Fibroblast of lung (primary cell): ENCODE results near the gene FAH. TPM values are rescaled to one million over a fixed set of nuclear protein-coding genes. Genes with fewer than 3 reads are reported as not detected.

ENCODE experiments used
- DNase-seq, 2 donors: peaks; one replicate each; pipeline versions ENCODE4 v3.0.0 to v3.0.0-alpha.2; 2010; ENCODE audit warnings: low read depth in 2 of 2
- H2AFZ ChIP-seq: 2 replicates; pipeline ENCODE4 v1.5.1; 2012; ENCODE audit warnings: low read length, control low read depth, inconsistent platforms
- H3K27ac ChIP-seq: 2 replicates; pipeline ENCODE4 v1.5.1; 2011; ENCODE audit warnings: low read length, control low read depth; ENCODE audit not compliant: insufficient read depth
- H3K27me3 ChIP-seq: 2 replicates; pipeline ENCODE4 v1.5.1; 2011; ENCODE audit warnings: mild to moderate bottlenecking, low read length; ENCODE audit not compliant: control insufficient read depth, insufficient read depth
- H3K36me3 ChIP-seq: 2 replicates; pipeline ENCODE4 v1.5.1; 2011; ENCODE audit warnings: low read length; ENCODE audit not compliant: control insufficient read depth, insufficient read depth
- H3K4me1 ChIP-seq: 2 replicates; pipeline ENCODE4 v1.5.1; 2011; ENCODE audit warnings: low read length; ENCODE audit not compliant: control insufficient read depth, insufficient read depth; ENCODE audit errors: extremely low read depth
- H3K4me2 ChIP-seq: 2 replicates; pipeline ENCODE4 v1.5.1; 2011; ENCODE audit warnings: low read length, control low read depth; ENCODE audit not compliant: insufficient read depth; ENCODE audit errors: extremely low read depth
- H3K4me3 ChIP-seq, 4 experiments: fragments of 200-600 bp in 1 of 4; sonication (generic) in 1 of 4; replicated peaks in 1 of 4; 2 replicates each; pipeline ENCODE4 v1.5.1; 2011 to 2016; ENCODE audit warnings: low read length in 4 of 4, low read depth in 3 of 4, mild to moderate bottlenecking in 3 of 4, control low read depth in 2 of 4, inconsistent platforms in 1 of 4, mixed read lengths in 1 of 4; ENCODE audit not compliant: insufficient read depth in 1 of 4; ENCODE audit errors: control extremely low read depth in 1 of 4
- H3K79me2 ChIP-seq: 2 replicates; pipeline ENCODE4 v1.5.1; 2012; ENCODE audit warnings: mild to moderate bottlenecking, low read length, inconsistent platforms; ENCODE audit not compliant: control insufficient read depth, insufficient read depth
- H3K9ac ChIP-seq: 2 replicates; pipeline ENCODE4 v1.5.1; 2011; ENCODE audit warnings: mild to moderate bottlenecking, low read length, control low read depth; ENCODE audit not compliant: insufficient read depth
- H3K9me3 ChIP-seq: 2 replicates; pipeline ENCODE4 v1.5.1; 2012; ENCODE audit warnings: low read depth, low read length; ENCODE audit not compliant: control insufficient read depth, insufficient read depth
- H4K20me1 ChIP-seq: 2 replicates; pipeline ENCODE4 v1.5.1; 2011; ENCODE audit warnings: low read length; ENCODE audit not compliant: control insufficient read depth, insufficient read depth; ENCODE audit errors: extremely low read depth
- CTCF ChIP-seq, 2 donors: IDR thresholded peaks in 1 of 2; conservative IDR thresholded peaks in 1 of 2; 1 replicate in 1 of 2; 2 replicates in 1 of 2; pipeline ENCODE4 v1.5.1; 2011 to 2012; ENCODE audit warnings: low read length in 2 of 2, control low read depth in 1 of 2, inconsistent platforms in 1 of 2, low read depth in 1 of 2, mild to moderate bottlenecking in 1 of 2
- EZH2 ChIP-seq: IDR thresholded peaks from 2 replicates; pipeline ENCODE4 v1.5.1; 2012; ENCODE audit warnings: low read length, control low read depth, mild to moderate bottlenecking; ENCODE audit errors: missing control alignments
- polyA plus RNA-seq, 2 donors: library from polyadenylated mRNA; depleted of rRNA in 1 of 2; stranded (reverse) in 1 of 2; unstranded in 1 of 2; fragments of >200 nt; gene quantifications; 2 replicates each; pipeline ENCODE4 v1.2.1, GENCODE V29; 2011 to 2012; ENCODE audit warnings: missing spikeins in 1 of 2
- total RNA-seq: library from RNA; depleted of rRNA; stranded (reverse); fragments of >200 nt; gene quantifications from 2 replicates; pipeline ENCODE4 v1.2.1, GENCODE V29; 2014

Gene FAH
- total and polyA plus RNA-seq, 2 donors (not counting 1 experiment from before 2014, with no cell fraction given) = 24.4 to 58.6 TPM

GRCh38 chr15:80228959-80229610 lies 76.3 kb downstream of the FAH start:
- Histone ChIP-seq H3K27ac (no peak overlapping the region), H3K4me3 (no peak overlapping the region), H3K27me3 (no peaks in the 10 kb centered on the region), H3K4me2 (no peak overlapping the region), H3K79me2 (no peaks in the 10 kb centered on the region), H4K20me1 (no peaks in the 10 kb centered on the region), H3K9me3 (no peaks in the 10 kb centered on the region), H3K9ac (no peak overlapping the region), H3K36me3 (no peaks in the 10 kb centered on the region), H2AFZ (no peak overlapping the region), H3K4me1 (no peaks in the 10 kb centered on the region)
- TF ChIP-seq CTCF (conservative IDR thresholded peaks at IDR 0.05 in 1 of 2, IDR thresholded peaks at IDR 0.05 in 1 of 2; ENCODE audit: low read depth in 1 of 2, low read length in 2 of 2) = no peak
- TF ChIP-seq EZH2 = no peak
- DNase-seq = peak; percentile 39 to 69

GRCh38 chr15:80231371-80231770 lies 78.6 kb downstream of the FAH start:
- H3K4me2 ChIP-seq = no peak overlapping the region
- H3K4me1 ChIP-seq = no peaks in the 10 kb centered on the region
- no peaks in the 10 kb centered on the region for H4K20me1 ChIP-seq
- H3K9ac ChIP-seq = no peak overlapping the region
- no peaks in the 10 kb centered on the region for H3K79me2 ChIP-seq
- no peak overlapping the region for H3K27ac ChIP-seq
- TF ChIP-seq CTCF (conservative IDR thresholded peaks at IDR 0.05 in 1 of 2, IDR thresholded peaks at IDR 0.05 in 1 of 2; ENCODE audit: low read depth in 1 of 2, low read length in 2 of 2) (no peak), EZH2 (no peak)
- H3K9me3 ChIP-seq = no peaks in the 10 kb centered on the region
- H3K36me3 ChIP-seq = no peaks in the 10 kb centered on the region
- H3K4me3 ChIP-seq = no peak overlapping the region
- H3K27me3 ChIP-seq = no peaks in the 10 kb centered on the region
- no peak for DNase-seq
- H2AFZ ChIP-seq = no peak overlapping the region

DNA sequence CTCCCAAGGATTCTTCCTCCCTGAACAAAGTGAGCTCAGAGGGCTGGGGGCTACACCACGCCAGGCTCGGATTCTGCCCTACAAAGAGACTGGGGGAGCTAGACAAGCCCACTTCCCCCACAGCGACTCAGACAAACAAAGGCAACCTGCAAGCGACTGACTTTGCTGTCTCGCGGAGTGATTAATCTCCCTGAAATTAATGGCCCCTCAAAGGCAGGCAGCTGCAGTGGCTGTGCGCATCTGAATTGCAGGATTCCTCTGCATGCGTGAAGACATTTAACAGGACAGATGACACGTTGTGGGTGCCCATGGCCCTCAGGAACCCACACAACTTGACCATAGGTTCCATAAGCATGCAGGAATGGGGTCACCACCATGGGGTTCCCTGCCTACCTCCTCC lies 80.8 kb downstream of the FAH start:
- H3K9me3 ChIP-seq = no peaks in the 10 kb centered on the region
- no peaks in the 10 kb centered on the region for H3K36me3 ChIP-seq
- no peak overlapping the region for H3K4me2 ChIP-seq
- H3K9ac ChIP-seq = no peak overlapping the region
- no peaks in the 10 kb centered on the region for H4K20me1 ChIP-seq
- no peak overlapping the region for H2AFZ ChIP-seq
- H3K79me2 ChIP-seq = no peaks in the 10 kb centered on the region
- TF ChIP-seq EZH2 (no peak), CTCF (conservative IDR thresholded peaks at IDR 0.05 in 1 of 2, IDR thresholded peaks at IDR 0.05 in 1 of 2; ENCODE audit: low read depth in 1 of 2, low read length in 2 of 2) (no peak)
- no peaks in the 10 kb centered on the region for H3K27me3 ChIP-seq
- H3K4me1 ChIP-seq = no peaks in the 10 kb centered on the region
- no peak overlapping the region for H3K27ac ChIP-seq
- no peak overlapping the region for H3K4me3 ChIP-seq
- no peak for DNase-seq
